HUES64 (cell line): Measurements from ENCODE around the gene NPHP1. TPM values are rescaled to one million over a fixed set of nuclear protein-coding genes. Genes with fewer than 3 reads are reported as not detected.
"Not testable (repeated sequence)": the region's sequence is repeated elsewhere in the genome, so short reads cannot be mapped to it uniquely, and the experiment has no call there.

Experiments
- H3K27ac ChIP-seq: 2 replicates; pipeline ENCODE4 v1.7.0; 2013; ENCODE audit warnings: low read depth, low read length, inconsistent platforms
- H3K27me3 ChIP-seq: 2 replicates; pipeline ENCODE4 v1.6.1; 2013; ENCODE audit warnings: mild to moderate bottlenecking, low read length; ENCODE audit not compliant: insufficient read depth
- H3K36me3 ChIP-seq: 2 replicates; pipeline ENCODE4 v1.6.1; 2013; ENCODE audit warnings: mild to moderate bottlenecking, low read length; ENCODE audit not compliant: insufficient read depth
- H3K4me1 ChIP-seq: 2 replicates; pipeline ENCODE4 v1.6.1; 2013; ENCODE audit warnings: mild to moderate bottlenecking, low read length, moderate library complexity; ENCODE audit not compliant: insufficient read depth
- H3K4me3 ChIP-seq: 2 replicates; pipeline ENCODE4 v1.5.1; 2013; ENCODE audit warnings: mild to moderate bottlenecking, low read length, moderate library complexity
- H3K9ac ChIP-seq: 2 replicates; pipeline ENCODE4 v1.6.1; 2013; ENCODE audit warnings: mild to moderate bottlenecking, low read depth, low read length
- H3K9me3 ChIP-seq: 2 replicates; pipeline ENCODE4 v1.6.1; 2013; ENCODE audit warnings: low read depth, low read length; ENCODE audit not compliant: insufficient read depth
- WGBS: fragments of 150-250, 120-280 bp; methylation state at CpG from one replicate; pipeline ENCODE4 v1.1.7; 2013; ENCODE audit warnings: missing lambda C conversion rate; 5-methylcytosine and 5-hydroxymethylcytosine counted together
- polyA plus RNA-seq, 2 experiments: library from polyadenylated mRNA; stranded (reverse); fragments of 50-300 nt; gene quantifications; one replicate each; pipeline ENCODE4 v1.2.3, GENCODE V29; 2013

Gene NPHP1
- polyA plus RNA-seq (2013, experiment 1 of 2): 3.8 TPM
- 4.8 TPM for polyA plus RNA-seq (2013, experiment 2 of 2)

- H3K4me3 ChIP-seq: peak within 1 kb of the TSS; percentile 80
- 0 out of 2 replicates have a peak, but pooled peaks cover 3% of the 10 kb centered on the region for H3K36me3 ChIP-seq
- H3K9me3 ChIP-seq: no peaks in the 10 kb centered on the region
- no peak within 1 kb of the TSS for H3K27ac ChIP-seq
- peak within 1 kb of the TSS; percentile 54 for H3K9ac ChIP-seq
- H3K27me3 ChIP-seq: no peaks in the 10 kb centered on the region
- 5% methylated on average over 43 of the region's 43 CpGs for WGBS
- H3K4me1 ChIP-seq: no peaks in the 10 kb centered on the region
Observed at GRCh38 chr2:110204408-110205385, at the start of gene NPHP1. Gene NPHP1, minus strand, starts transcription at chr2:110205013. Its CDS starts 45 bp downstream, at chr2:110204968.

- 92% methylated on average over 4 of the region's 7 CpGs for WGBS
- H3K27me3 ChIP-seq: not testable (repeated sequence)
Observed at GRCh38 chr2:110248081-110248795, 43.4 kb upstream of the NPHP1 start.

GRCh38 chr2:110245488-110246435, 40.9 kb upstream of the NPHP1 start:
- not testable (repeated sequence) for H3K4me3 ChIP-seq, H3K27ac ChIP-seq, H3K4me1 ChIP-seq, H3K9me3 ChIP-seq, H3K9ac ChIP-seq, H3K36me3 ChIP-seq, H3K27me3 ChIP-seq
- no CpG with 5 or more reads among the region's 89 CpGs for WGBS

More at GRCh38 chr2:110248081-110248795, 43.4 kb upstream of the NPHP1 start:
- not testable (repeated sequence) for H3K36me3 ChIP-seq, H3K4me3 ChIP-seq, H3K27ac ChIP-seq, H3K9ac ChIP-seq, H3K4me1 ChIP-seq, H3K9me3 ChIP-seq

DNA sequence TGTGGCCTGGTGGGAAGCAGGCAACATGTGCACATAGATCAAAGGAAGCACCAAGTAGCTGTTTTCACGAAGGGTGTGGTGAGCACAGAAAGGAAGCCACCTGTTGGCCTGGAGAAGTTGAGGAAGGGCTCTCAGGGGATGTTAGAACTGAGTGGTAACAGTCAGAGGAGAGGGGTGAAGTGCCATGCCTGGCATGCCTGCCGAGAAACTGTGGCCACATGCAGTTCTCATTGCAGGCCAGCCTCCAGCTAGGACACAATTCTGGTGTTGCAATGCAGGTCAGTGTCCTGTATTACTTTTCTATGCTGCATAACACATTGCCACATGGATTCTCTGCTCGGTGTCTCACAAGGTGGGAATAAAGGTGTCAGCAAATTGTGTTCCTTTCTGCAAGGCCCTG, 38.5 kb upstream of the NPHP1 start:
- H3K4me1 ChIP-seq, H3K27me3 ChIP-seq, H3K36me3 ChIP-seq, H3K27ac ChIP-seq, H3K9ac ChIP-seq, H3K9me3 ChIP-seq, H3K4me3 ChIP-seq: not testable (repeated sequence)
- no CpG with 5 or more reads among the region's 3 CpGs for WGBS

DNA sequence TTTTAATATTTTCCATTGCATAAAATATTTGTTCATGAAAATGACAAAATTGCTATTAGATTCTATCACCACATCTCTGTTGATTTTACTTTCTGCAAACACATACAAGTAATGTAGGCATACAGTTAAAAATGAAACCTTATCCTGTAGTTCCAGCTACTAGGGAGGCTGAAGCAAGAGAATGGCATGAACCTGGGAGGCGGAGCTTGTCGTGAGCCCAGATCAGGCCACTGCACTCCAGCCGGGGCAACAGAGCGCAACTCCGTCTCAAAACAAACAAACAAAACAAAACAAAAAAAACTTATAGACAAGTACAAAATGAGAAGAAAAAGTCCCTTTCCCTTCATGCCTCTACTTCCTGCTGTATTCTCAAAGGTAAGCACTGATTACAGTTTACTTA, 29.7 kb upstream of the NPHP1 start:
- not testable (repeated sequence) for H3K4me1 ChIP-seq, H3K9me3 ChIP-seq, H3K27ac ChIP-seq, H3K4me3 ChIP-seq, H3K9ac ChIP-seq, H3K36me3 ChIP-seq, H3K27me3 ChIP-seq
- WGBS: no CpG with 5 or more reads among the region's 5 CpGs

GRCh38 chr2:110229886-110230285, 25.1 kb upstream of the NPHP1 start:
- not testable (repeated sequence) for H3K4me3 ChIP-seq, H3K27ac ChIP-seq, H3K36me3 ChIP-seq, H3K4me1 ChIP-seq, H3K9me3 ChIP-seq, H3K27me3 ChIP-seq, H3K9ac ChIP-seq
- no CpG with 5 or more reads among the region's 1 CpG for WGBS

DNA sequence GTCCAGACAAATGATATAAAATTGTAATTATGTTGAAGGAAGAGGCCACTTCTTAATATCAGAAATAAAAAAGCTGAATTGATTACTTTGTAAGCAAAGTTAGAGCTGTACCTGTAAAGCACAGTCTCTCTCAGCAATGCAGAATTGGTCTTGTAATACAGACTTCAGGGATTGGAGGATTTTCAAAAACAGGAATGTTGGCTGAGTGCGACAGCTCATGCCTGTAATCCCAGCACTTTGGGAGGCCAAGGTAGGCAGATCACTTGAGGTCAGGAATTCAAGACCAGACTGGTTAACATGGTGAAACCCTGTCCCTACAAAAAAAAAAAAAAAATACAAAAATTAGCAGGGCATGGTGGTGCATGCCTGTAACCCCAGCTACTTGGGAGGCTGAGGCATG, 17.8 kb upstream of the NPHP1 start:
- 82% methylated on average over 1 of the region's 1 CpG for WGBS
- not testable (repeated sequence) for H3K27me3 ChIP-seq, H3K4me1 ChIP-seq, H3K4me3 ChIP-seq, H3K9ac ChIP-seq, H3K36me3 ChIP-seq, H3K27ac ChIP-seq, H3K9me3 ChIP-seq

GRCh38 chr2:110221938-110222337, 17.1 kb upstream of the NPHP1 start:
- 69% methylated on average over 4 of the region's 4 CpGs for WGBS
- no peaks in the 10 kb centered on the region; the same call in 1 of the 2 replicates for H3K27me3 ChIP-seq
- no peaks in the 10 kb centered on the region for H3K36me3 ChIP-seq
- no peak overlapping the region for H3K9ac ChIP-seq
- peaks cover 6% of the 10 kb centered on the region; the same call in 1 of the 2 replicates for H3K9me3 ChIP-seq
- no peaks in the 10 kb centered on the region for H3K4me1 ChIP-seq
- H3K27ac ChIP-seq: no peak overlapping the region
- H3K4me3 ChIP-seq: no peak overlapping the region

- no peak overlapping the region for H3K27ac ChIP-seq
- no peak overlapping the region for H3K9ac ChIP-seq
- no peaks in the 10 kb centered on the region; the same call in 1 of the 2 replicates for H3K27me3 ChIP-seq
- peaks cover 12% of the 10 kb centered on the region; the same call in 1 of the 2 replicates for H3K9me3 ChIP-seq
- 88% methylated on average over 2 of the region's 2 CpGs for WGBS
- no peaks in the 10 kb centered on the region for H3K36me3 ChIP-seq
- H3K4me1 ChIP-seq: no peaks in the 10 kb centered on the region
- H3K4me3 ChIP-seq: no peak overlapping the region
Observed at GRCh38 chr2:110220190-110220564, 15.4 kb upstream of the NPHP1 start.

- no peaks in the 10 kb centered on the region; the same call in 1 of the 2 replicates for H3K27me3 ChIP-seq
- no peak overlapping the region for H3K4me3 ChIP-seq
- H3K27ac ChIP-seq: no peak overlapping the region
- no peak overlapping the region for H3K9ac ChIP-seq
- peaks cover 12% of the 10 kb centered on the region for H3K9me3 ChIP-seq
- no peaks in the 10 kb centered on the region for H3K36me3 ChIP-seq
- H3K4me1 ChIP-seq: no peaks in the 10 kb centered on the region
- 79% methylated on average over 1 of the region's 1 CpG for WGBS
Observed at GRCh38 chr2:110219496-110220189, 14.8 kb upstream of the NPHP1 start.
